HG02642 (cell line): ENCODE measurements around the gene TOR3A.

Experiments
- ATAC-seq: cut with Tn5 transposase; IDR thresholded peaks from one replicate; pipeline ENCODE4 v1.9.1; 2021; ENCODE audit warnings: mild to moderate bottlenecking; ENCODE audit not compliant: unreplicated experiment, poor library complexity

TOR3A gene

GRCh38 chr1:179061360-179062282, 20.2 kb upstream of the TOR3A start:
- no peak for ATAC-seq

GRCh38 chr1:179066471-179066870, 15.4 kb upstream of the TOR3A start:
- ATAC-seq: no peak

- no peak for ATAC-seq
Observed at GRCh38 chr1:179077396-179077795, 4.5 kb upstream of the TOR3A start.

- ATAC-seq: no peak
Observed at GRCh38 chr1:179079113-179079761, 2.6 kb upstream of the TOR3A start.

GRCh38 chr1:179080866-179081686, 794 bp upstream of the TOR3A start:
- ATAC-seq: no peak

- ATAC-seq: peak; percentile 19
Observed at GRCh38 chr1:179082333-179082998, 596 bp downstream of the TOR3A start.

GRCh38 chr1:179082999-179083335, 1.1 kb downstream of the TOR3A start:
- ATAC-seq: no peak

GRCh38 chr1:179083533-179083932, 1.7 kb downstream of the TOR3A start:
- no peak for ATAC-seq

GRCh38 chr1:179087665-179088064, 5.8 kb downstream of the TOR3A start:
- no peak for ATAC-seq

- ATAC-seq: no peak
Observed at GRCh38 chr1:179089827-179090482, 8.1 kb downstream of the TOR3A start.

- ATAC-seq: no peak
Observed at GRCh38 chr1:179090522-179090921, 8.7 kb downstream of the TOR3A start.

GRCh38 chr1:179090923-179091322, 9.1 kb downstream of the TOR3A start:
- ATAC-seq: no peak

GRCh38 chr1:179091691-179092165, 9.9 kb downstream of the TOR3A start:
- no peak for ATAC-seq

- no peak for ATAC-seq
Observed at GRCh38 chr1:179092896-179093461, 11.1 kb downstream of the TOR3A start.

- no peak for ATAC-seq
Observed at GRCh38 chr1:179094818-179095217, 12.9 kb downstream of the TOR3A start.

GRCh38 chr1:179095377-179095776, 13.5 kb downstream of the TOR3A start:
- ATAC-seq: no peak

- ATAC-seq: no peak
Observed at GRCh38 chr1:179095924-179096323, 14.1 kb downstream of the TOR3A start.

GRCh38 chr1:179099891-179100290, 18.0 kb downstream of the TOR3A start:
- no peak for ATAC-seq

GRCh38 chr1:179101566-179101965, 19.7 kb downstream of the TOR3A start:
- ATAC-seq: no peak
